ENCODE measurements around the gene MTHFD2L.

DNA sequence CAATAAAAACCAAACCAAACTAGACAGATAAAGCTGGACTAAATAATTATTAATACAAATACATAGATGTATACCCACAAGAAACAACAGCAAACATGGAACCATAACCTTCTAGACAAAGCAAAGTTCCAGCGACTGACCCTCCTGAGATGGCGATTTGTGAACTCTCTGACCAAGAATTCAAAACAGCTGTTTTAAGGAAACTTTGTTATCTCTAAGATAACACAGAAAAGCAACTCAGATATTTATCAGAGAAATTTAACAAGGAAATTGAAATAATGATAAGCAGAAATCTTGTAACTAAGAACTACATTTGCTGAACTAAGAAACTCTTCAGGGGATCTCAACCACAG lies 23.4 kb upstream of the MTHFD2L start:
- TF ChIP-seq, protein P1, sequence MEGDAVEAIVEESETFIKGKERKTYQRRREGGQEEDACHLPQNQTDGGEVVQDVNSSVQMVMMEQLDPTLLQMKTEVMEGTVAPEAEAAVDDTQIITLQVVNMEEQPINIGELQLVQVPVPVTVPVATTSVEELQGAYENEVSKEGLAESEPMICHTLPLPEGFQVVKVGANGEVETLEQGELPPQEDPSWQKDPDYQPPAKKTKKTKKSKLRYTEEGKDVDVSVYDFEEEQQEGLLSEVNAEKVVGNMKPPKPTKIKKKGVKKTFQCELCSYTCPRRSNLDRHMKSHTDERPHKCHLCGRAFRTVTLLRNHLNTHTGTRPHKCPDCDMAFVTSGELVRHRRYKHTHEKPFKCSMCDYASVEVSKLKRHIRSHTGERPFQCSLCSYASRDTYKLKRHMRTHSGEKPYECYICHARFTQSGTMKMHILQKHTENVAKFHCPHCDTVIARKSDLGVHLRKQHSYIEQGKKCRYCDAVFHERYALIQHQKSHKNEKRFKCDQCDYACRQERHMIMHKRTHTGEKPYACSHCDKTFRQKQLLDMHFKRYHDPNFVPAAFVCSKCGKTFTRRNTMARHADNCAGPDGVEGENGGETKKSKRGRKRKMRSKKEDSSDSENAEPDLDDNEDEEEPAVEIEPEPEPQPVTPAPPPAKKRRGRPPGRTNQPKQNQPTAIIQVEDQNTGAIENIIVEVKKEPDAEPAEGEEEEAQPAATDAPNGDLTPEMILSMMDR (IDR thresholded peaks at IDR 0.05; ENCODE audit: insufficient read depth, low read depth, low read length): no peak
- TF ChIP-seq EZH2 (IDR thresholded peaks at IDR 0.05; ENCODE audit: insufficient read depth, low read length): no peak
